ENCODE measurements around the gene CWF19L1. TPM values are rescaled to one million over a fixed set of nuclear protein-coding genes. Genes with fewer than 3 reads are reported as not detected.

CWF19L1 gene
- total RNA-seq, 2 experiments from 2014 or later: 60.1 to 66.7 TPM

GRCh38 chr10:100192350-100192749, 75.1 kb downstream of the CWF19L1 start:
- CTCF ChIA-PET: no interaction called here
- Mint-ChIP-seq H3K27ac (no peak overlapping the region), H3K27me3 (no peaks in the 10 kb centered on the region), H3K4me1 (ENCODE audit: low read depth) (peaks cover 41% of the 10 kb centered on the region), H3K36me3 (ENCODE audit: low read depth) (peaks cover 68% of the 10 kb centered on the region), H3K4me3 (no peak overlapping the region), H3K9me3 (no peaks in the 10 kb centered on the region)
- H3K36me3 ChIP-seq (ENCODE audit: insufficient read depth, low read length): peaks cover 52% of the 10 kb centered on the region
- H3K4me1 ChIP-seq (ENCODE audit: insufficient read depth, low read length): peaks cover 3% of the 10 kb centered on the region
- no peaks in the 10 kb centered on the region for H3K9me3 ChIP-seq (ENCODE audit: control insufficient read depth in 1 of 2, insufficient read depth in 1 of 2, low read length in 2 of 2)
- no peaks in the 10 kb centered on the region for H3K27me3 ChIP-seq (ENCODE audit: control insufficient read depth in 1 of 2, insufficient read depth in 2 of 2, low read length in 2 of 2)
- no peak overlapping the region for H3K27ac ChIP-seq (ENCODE audit: low read depth in 1 of 2, low read length in 2 of 2)
- intact Hi-C loops (cut with DNase I, micrococcal nuclease): no loop called here
- no peak for TF ChIP-seq CTCF (IDR thresholded peaks at IDR 0.05)
- POLR2A ChIA-PET: no interaction called here
- H3K4me3 ChIP-seq (ENCODE audit: low read length): no peak overlapping the region
- ATAC-seq (ENCODE audit: poor library complexity) (no peak), DNase-seq (peak in 2 of 14 experiments; percentile 10 to 13)

GRCh38 chr10:100186253-100187212, 80.9 kb downstream of the CWF19L1 start:
- peaks cover 81% of the 10 kb centered on the region for H3K4me1 Mint-ChIP-seq (ENCODE audit: low read depth)
- H3K9me3 ChIP-seq (ENCODE audit: control insufficient read depth in 1 of 2, insufficient read depth in 1 of 2, low read length in 2 of 2): no peaks in the 10 kb centered on the region
- H3K4me3 Mint-ChIP-seq: peak overlapping the region; percentile 98
- no peaks in the 10 kb centered on the region for H3K27me3 Mint-ChIP-seq
- peak overlapping the region; percentile 56 to 81 for H3K27ac ChIP-seq (ENCODE audit: low read depth in 1 of 2, low read length in 2 of 2)
- no peak for TF ChIP-seq CTCF (IDR thresholded peaks at IDR 0.05)
- H3K36me3 Mint-ChIP-seq (ENCODE audit: low read depth): peaks cover 67% of the 10 kb centered on the region
- H3K4me1 ChIP-seq (ENCODE audit: insufficient read depth, low read length): peaks cover 22% of the 10 kb centered on the region
- H3K4me3 ChIP-seq (ENCODE audit: low read length): peak overlapping the region; percentile 80
- peak overlapping the region; percentile 92 for H3K27ac Mint-ChIP-seq
- POLR2A ChIA-PET: interaction anchor here (0.6 to 1.5 kb wide), 3 partner anchors 15 to 21 kb away, joined by 3 to 5 read pairs (median 3); no protein-coding TSS in a partner anchor
- peaks cover 16% of the 10 kb centered on the region for H3K36me3 ChIP-seq (ENCODE audit: insufficient read depth, low read length)
- CTCF ChIA-PET: no interaction called here
- DNase-seq (peak in 3 of 14 experiments; percentile 6 to 29 (median 17)), ATAC-seq (ENCODE audit: poor library complexity) (peak; percentile 65)
- intact Hi-C loops (cut with DNase I, micrococcal nuclease): loop anchor here (2.0 to 10.0 kb wide), 5 partner anchors 42 to 1742 kb away; partner anchors contain the start of genes CHUK (in 2 of the 2), COX15 (in 1 of the 2), CUTC (in 1 of the 2) and HPS1 (in 1 of the 2)
- H3K27me3 ChIP-seq (ENCODE audit: control insufficient read depth in 1 of 2, insufficient read depth in 2 of 2, low read length in 2 of 2): no peaks in the 10 kb centered on the region
- no peaks in the 10 kb centered on the region for H3K9me3 Mint-ChIP-seq

GRCh38 chr10:100185364-100186252, 81.8 kb downstream of the CWF19L1 start, which contains the start of gene ERLIN1:
TSS of gene ERLIN1 (minus strand) at chr10:100186029. CDS start at chr10:100185626, 403 bp downstream.
- intact Hi-C loops (cut with DNase I, micrococcal nuclease): loop anchor here (2.0 to 10.0 kb wide), 5 partner anchors 43 to 1741 kb away; partner anchors contain the start of genes CHUK (in 2 of the 2), COX15 (in 1 of the 2), CUTC (in 1 of the 2) and HPS1 (in 1 of the 2)
- H3K27ac ChIP-seq (ENCODE audit: low read depth in 1 of 2, low read length in 2 of 2): peak within 1 kb of the TSS; percentile 72 to 81
- ATAC-seq (ENCODE audit: poor library complexity) (peak; percentile 92), DNase-seq (peak; percentile 82 to 96 (median 90))
- no peaks in the 10 kb centered on the region for H3K27me3 ChIP-seq (ENCODE audit: control insufficient read depth in 1 of 2, insufficient read depth in 2 of 2, low read length in 2 of 2)
- Mint-ChIP-seq H3K4me3 (peak within 1 kb of the TSS; percentile 98), H3K27me3 (no peaks in the 10 kb centered on the region), H3K36me3 (ENCODE audit: low read depth) (peaks cover 64% of the 10 kb centered on the region), H3K27ac (peak within 1 kb of the TSS; percentile 92), H3K4me1 (ENCODE audit: low read depth) (peaks cover 73% of the 10 kb centered on the region), H3K9me3 (no peaks in the 10 kb centered on the region)
- H3K4me3 ChIP-seq (ENCODE audit: low read length): peak within 1 kb of the TSS; percentile 80
- ChIA-PET POLR2A (interaction anchor here (0.6 to 1.5 kb wide), 4 partner anchors 14 to 350 kb away, joined by 3 to 5 read pairs (median 4); partner anchors contain the start of gene HIF1AN), CTCF (no interaction called here)
- peaks cover 22% of the 10 kb centered on the region for H3K4me1 ChIP-seq (ENCODE audit: insufficient read depth, low read length)
- peaks cover 7% of the 10 kb centered on the region for H3K36me3 ChIP-seq (ENCODE audit: insufficient read depth, low read length)
- H3K9me3 ChIP-seq (ENCODE audit: control insufficient read depth in 1 of 2, insufficient read depth in 1 of 2, low read length in 2 of 2): no peaks in the 10 kb centered on the region
- no peak for TF ChIP-seq CTCF (IDR thresholded peaks at IDR 0.05)
